GM18499 (cell line): ENCODE data around the gene PRELID3B.
"Not testable (repeated sequence)": the region's sequence is repeated elsewhere in the genome, so short reads cannot be mapped to it uniquely, and the experiment has no call there.

Experiments used
- ATAC-seq: cut with Tn5 transposase; IDR thresholded peaks from one replicate; pipeline ENCODE4 v1.9.1; 2021; ENCODE audit warnings: moderate number of reproducible peaks; ENCODE audit not compliant: insufficient read depth, unreplicated experiment

PRELID3B gene

DNA sequence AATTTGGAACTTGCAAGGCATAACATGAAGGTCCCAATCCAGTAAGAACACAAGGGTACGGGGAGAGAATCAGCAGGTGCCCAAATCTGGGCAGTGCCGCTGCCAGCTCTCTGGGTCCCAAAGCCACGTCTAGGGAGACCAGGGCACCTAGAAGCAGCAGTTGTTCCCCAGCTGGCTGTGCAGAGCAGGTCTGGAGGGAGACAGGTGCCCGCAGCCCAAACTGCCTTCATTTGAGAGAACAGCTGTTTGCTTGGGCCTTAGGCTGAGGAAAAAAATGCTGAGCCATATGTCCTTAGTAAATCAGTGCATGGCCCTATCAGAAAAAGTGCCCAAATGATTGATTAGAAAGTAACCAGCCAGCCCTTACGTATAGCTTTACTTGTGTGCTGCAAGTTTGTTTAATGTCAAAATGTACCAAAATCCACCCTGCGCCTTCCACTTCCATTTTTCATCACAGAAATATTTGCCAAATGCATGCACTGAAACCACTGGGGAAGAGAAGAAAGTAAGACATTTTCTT lies 9.1 kb upstream of the PRELID3B start:
- no peak for ATAC-seq

DNA sequence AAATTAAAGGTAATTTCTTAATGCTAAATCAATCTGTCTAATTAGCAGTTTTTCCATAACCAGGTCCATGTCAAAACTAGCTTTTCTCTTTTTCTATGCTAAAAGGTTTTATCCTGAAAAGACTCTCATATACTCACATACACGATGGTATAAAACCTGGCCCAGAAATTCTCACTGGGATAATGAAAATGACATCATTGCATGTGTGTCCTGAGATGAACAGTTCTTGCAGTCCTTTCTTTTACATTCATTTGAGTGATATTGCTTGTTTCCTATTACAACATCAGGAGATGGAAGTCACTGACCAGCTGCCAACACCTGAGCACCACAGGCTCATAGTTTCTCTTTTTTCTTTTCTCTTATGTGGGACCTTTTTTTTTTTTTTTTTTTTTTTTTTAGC lies 7.9 kb upstream of the PRELID3B start:
- no peak for ATAC-seq

DNA sequence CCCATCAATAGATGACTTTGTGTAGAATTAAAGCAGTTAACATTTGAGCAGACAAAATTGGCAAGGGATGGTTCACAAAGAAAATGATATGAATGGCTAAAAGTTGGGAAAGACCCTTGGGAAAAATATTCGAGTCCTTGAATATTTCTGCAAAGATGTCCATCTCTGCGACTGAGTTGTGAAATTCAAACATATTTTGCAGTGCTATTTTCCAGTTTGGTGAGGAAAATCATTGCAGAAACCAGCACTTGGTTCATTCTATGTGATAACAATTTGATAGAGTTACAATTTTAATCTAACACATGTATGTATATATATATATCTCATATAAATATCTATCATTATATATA lies 6.1 kb upstream of the PRELID3B start:
- ATAC-seq, result no peak

DNA sequence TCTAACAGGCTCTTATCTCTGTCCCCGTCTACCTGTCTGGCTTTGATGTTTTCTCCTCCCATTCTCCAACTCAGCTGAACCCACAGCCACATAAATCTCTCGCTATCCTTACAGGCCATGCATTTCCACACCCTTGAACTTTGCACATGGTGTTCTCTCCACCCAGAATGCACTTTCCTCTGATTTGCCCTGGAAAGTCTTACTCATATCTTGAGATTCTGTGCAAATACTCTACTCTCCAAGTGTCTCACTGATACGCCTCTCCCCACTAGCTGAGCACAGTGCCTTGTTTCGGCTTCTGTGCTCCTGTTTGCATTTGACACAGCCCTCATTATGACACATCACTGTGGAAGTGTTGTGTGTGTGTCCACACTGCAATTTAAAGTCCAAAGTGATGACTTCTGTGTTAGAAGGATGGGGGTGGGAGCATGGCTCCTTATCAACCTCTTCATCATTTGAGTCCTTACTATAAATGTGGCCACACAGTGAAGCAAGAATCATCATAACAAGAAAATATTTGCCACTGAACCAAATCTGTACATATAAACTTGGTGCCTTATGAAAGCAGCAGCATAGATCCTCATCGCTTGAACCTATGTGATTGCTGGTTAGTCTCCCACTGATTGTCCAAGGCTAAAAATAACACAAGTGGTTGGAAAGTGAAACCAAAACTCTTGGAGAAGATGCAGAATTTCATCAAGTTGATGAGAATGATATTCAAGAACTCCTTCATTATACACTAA lies 5.5 kb upstream of the PRELID3B start:
- no peak for ATAC-seq

DNA sequence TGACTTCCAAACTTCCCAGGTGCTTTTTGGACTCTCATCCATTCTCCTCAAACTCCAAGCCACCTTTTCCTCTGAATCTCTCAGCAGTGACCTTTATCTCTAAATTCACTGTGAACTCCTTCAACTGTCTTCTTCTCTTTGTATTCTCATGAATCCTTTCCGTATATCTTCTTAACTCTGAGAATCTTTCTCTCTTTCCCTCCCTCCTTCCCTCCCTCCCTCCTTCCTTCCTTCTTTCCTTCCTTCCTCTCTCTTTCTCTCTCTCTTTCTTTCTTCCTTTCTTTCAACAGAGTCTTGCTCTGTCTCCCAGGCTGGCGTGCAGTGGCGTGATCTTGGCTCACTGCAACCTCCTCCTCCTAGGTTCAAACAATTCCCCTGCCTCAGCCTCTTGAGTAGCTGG lies 4.3 kb upstream of the PRELID3B start:
- no peak for ATAC-seq

DNA sequence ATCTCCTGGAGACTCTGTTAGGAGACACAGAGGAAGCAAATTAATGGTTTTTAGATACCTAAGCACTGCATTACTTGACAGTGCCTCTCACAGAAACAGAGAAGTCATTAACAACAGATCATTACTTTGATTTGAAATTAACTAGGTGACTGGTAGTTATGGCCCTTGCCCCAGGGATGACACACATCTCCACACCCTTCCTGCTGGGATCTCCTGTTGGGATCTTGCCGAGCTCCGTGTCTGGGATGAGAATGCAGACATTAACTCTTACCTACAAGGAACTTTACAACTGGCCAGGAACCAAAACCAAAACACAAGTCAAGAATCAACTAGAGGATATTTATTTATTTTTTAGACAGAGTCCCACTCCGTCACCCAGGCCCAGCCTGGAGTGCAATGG lies 2.2 kb upstream of the PRELID3B start:
- ATAC-seq, result no peak

DNA sequence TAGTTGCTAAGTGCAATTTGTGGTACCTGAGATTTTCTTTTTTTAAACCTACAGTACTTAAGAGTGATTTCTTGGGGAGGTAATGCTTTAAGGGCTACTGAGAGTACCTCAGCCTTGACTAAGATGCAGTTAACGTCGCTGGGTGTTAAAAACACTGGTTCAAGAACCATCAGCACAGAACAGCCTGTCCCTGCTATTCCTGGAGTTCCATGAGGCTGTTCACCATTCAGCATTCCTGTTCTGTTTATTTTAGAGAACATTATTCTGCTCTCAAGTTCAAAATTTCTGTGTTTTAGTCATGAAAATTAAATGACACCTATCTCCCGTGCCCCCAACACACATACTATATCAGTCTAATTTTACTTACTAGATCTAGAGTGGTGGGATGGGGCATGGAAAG lies 1.7 kb upstream of the PRELID3B start:
- ATAC-seq, result no peak

DNA sequence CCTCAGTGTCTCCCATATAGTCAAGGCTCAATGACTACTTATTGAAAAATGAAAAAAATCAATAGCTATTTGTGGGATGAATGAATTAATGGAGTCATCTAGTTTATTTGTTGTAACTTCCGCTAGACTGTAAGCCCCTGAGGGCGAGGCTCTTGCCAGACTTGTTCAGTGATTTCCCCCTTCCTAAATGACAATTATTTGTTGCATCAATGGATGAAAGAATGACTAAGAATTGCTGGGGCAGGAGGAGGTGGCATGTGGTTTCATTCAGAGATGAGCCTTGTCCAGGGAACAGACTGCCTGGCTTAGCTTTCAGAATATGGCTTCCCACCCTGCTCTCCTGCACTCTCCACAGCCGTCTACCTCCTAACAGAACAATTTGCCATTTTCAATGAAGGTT lies 1.1 kb upstream of the PRELID3B start:
- no peak for ATAC-seq

DNA sequence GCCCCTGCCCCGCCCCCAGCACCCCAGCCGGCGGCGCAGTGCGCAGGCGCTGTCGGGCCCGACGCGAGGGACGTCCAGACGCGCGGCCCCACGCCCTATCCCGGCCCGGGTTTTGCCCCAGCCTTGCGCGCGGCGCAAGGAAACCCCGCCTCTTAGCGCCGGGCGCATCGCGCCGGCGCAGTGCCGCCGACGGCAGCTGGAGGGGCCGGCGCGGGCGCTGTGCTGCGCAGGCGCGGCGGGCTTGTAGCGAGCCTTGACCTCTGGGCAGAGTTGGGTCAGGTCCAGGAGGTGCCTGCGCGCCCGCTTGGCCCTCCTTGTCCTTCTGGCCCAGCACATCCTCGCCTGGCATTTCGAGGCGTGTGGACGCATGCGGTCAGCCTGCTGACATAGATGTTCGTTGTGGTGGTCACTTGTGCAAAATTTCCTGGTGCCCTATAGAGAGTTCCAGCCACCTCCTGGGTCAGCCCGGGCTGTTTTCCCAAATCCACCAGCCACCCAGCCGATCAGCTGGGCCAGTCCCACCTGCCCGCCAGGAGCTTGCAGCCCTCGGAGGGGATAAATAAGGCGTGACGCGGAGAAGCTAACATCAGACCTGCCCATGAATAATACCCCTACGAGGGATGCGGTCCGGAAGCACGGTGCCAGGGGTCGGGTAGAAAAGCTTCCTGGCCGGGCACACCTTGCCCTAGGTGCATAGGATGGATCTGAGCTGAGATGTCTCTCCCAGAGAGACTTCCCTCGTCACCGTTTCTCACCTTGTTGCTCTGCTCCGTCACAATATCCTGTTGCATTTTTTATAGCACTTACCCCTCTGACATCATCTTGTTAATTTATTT lies 428 bp upstream of the PRELID3B start:
- ATAC-seq, result peak; percentile 73

DNA sequence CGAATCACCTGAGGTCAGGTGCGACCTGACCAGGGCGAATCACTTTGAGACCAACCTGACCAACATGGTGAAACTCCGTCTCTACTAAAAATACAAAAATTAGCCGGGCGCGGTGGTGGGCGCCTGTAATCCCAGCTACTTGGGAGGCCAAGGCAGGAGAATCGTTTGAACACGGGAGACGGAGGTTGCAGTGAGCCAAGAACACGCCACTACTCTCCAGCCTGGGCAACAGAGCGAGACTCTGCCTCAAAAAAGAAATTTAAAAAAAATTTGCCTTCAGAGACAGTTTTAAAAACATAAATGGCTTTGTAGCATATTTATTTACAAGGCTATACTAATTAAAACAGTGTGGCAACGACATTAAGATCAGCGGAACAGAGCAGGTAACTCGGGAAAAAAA lies 1.1 kb downstream of the PRELID3B start:
- ATAC-seq, result not testable (repeated sequence)

DNA sequence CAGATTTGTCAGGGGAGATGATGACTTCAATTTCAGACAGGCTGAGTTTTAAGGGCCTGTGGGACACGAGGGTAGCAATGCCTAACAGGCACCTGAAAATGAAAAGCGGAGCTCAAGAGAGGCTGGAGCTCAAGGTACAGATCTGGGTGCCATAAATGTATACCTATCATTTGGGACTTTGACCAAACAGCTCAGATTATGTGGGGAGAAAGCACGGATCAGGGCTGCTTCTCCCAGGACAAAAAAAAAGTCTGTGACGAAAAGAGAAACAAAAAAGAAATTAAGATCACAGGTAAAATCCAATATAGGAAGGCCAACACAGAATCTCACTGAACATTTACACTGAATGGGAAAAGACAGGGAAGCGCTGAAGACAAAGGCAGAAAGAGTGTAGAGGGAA lies 1.9 kb downstream of the PRELID3B start:
- ATAC-seq, result no peak

DNA sequence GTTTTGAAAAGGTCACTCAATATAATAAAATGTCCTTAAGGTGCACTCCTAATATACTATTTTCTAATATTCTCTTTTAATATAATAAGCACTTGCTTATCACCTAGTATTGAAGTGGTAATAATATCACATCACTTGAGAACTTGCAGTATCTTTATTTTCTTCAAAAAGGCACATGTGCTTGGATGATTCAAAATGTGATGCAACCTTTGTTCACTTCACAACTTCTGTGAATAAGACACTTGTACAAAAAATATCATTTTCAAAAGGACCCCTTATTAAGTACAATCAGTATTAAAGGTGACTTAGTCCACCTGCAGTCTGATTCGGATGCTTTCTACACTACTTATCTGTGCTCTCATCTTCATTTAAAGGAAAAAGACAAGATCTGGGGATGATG lies 3.4 kb downstream of the PRELID3B start:
- no peak for ATAC-seq

DNA sequence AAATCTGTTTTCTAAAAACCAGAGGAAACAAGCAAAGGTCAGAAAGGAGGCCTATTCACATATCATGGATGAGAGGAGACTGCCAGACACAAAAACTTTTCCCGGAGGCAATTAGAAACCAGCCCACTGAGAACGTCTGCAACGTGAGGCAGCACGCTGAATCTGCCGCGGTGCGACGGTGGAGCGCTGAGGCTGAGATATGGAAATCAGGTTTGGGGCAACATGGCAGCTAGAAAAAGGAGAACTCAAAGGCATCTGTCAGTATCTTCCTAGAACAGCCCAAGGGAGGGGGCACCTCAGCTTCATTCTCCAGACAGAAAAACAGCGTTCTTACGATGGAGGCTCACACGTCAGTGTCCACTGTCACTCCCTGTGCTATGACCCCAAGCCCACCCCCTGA lies 5.2 kb downstream of the PRELID3B start:
- no peak for ATAC-seq

DNA sequence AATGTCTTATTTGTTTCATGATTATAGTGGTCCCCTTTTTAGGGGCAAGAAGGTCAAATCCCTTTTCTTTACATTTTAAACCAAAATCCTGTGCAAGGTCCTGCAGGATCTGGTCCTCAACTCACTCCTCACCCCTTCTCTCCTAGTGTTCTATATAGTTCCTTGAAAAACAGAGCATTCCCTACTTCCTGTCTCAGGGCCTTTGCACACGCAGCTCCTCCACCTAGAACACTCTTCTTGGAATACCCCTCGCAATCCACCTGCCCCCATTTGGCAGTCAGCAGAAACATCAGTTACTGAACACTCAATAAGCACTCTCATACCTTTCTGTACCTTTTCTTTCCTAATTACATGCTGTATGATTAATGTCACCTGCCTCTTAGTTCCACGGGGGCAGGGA lies 7.2 kb downstream of the PRELID3B start:
- ATAC-seq, result no peak

DNA sequence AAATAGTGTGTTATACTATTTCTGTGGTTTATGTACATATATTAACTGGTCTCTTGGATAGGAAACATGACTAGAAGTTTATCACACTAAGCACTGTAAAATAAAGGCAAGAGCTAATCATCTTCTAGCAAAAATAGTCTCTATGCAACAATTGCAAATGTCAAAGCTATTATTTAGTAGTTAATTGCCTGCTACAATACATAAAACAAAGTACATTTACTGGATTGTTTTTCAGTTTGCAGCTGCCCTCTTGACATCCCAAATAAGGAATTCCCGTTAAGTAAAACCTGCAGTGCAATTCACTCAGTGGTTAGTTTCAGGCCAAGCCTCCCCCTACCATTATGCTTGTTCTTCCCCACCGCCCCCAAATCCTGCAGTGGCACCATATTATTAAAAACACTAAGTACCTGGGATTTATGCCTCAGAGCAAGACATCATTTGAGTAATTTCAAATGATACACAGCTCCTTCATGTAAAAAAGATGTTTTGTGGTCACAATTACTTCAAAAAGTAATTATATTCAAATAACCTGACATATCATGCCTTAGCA lies 8.9 kb downstream of the PRELID3B start:
- ATAC-seq, result no peak

DNA sequence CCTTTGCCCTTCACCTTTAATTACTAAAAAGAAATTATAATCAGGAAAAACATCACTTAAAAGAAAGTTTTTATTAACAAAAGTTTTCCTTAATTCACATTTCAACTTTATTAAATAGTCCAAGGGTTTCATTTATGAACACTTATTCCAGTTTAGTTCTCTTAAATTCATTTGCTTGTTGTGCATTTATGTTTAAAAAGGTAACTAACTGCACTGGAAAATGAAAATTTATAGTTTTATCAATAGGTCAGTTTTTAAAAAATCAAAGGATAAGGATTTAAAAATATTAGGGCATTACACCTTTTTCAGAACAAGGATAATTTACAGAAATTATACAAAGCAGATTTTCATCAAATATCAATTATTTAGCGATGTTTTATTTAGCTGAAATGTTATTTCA lies 9.5 kb downstream of the PRELID3B start:
- ATAC-seq, result no peak

DNA sequence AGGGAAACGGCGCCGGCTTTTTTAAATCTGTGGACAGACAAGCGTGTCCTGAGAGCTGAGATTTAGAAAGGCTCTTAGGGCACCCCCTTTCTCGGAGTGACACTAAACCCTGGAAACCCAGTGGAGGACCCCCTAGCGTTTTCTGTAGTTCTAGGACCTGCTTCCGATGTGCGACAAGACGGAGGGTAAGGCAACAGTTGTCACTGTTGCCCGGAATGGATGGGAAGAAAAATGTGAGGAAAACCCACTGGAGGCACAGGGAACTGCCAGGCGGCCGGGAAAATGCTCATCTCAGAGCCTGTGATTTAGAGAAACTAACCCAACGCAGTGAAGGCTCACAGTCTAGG lies 9.9 kb downstream of the PRELID3B start:
- no peak for ATAC-seq

DNA sequence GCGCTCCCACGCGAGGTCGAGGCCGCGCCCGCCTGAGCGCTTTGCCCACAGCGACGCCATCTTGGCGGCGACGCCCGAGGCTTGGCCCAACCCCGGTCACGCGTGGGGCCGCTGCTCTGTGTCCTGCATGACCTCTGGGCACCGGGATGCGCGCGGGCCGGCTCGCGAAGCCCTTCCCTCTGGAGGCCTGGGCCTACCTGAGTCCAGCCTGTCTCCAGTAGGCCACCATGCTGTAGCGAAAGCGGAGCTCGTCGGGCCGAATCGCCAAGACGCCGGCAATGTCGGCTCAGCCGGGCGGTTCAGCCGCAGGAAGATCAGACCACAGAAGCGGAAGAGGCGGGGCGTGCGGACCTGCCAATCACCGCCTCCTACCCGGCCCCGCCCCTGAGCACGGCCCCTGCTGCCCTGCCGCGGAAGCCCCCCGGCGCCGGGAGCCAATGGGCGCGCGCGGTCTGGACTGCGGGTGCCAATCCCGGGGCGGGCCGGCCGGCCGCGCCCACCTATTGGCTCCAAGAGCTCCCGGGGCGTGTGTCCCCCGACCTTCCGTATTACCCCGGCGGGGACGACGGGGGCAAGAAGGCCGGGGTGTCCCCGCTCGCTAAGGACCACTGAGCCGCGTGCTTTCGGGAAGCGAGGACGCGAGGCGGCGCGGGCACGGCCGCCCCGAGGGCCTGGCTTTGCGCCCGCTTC lies 10.4 kb downstream of the PRELID3B start, which contains the start of gene ATP5F1E:
Gene ATP5F1E, minus strand, starts transcription at position 313 of the 690 bp plus-strand sequence. Its CDS starts 84 bp downstream, at position 229.
- ATAC-seq, result peak; percentile 76

DNA sequence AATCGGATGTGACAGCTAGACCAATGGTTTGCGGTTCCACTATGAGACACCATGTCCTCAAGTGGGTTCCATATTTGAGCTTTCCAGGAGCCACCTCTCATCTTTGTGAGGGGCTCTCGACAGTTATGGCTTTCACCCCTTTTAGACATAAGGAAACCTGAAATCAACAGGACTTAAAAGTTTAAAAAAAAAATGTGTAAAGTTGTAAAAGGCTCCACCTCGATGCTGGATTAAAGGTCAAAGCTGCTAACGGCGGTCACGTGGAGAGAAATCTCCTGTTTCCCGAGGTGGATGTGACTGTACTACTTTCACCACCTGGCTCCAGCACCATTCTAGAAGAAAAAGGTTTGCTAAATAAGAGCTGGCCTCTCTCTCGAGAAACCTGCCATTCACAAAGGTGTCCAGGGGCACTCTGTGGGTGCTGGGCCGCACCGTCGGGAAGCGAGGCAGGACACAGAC lies 11.0 kb downstream of the PRELID3B start:
- no peak for ATAC-seq

DNA sequence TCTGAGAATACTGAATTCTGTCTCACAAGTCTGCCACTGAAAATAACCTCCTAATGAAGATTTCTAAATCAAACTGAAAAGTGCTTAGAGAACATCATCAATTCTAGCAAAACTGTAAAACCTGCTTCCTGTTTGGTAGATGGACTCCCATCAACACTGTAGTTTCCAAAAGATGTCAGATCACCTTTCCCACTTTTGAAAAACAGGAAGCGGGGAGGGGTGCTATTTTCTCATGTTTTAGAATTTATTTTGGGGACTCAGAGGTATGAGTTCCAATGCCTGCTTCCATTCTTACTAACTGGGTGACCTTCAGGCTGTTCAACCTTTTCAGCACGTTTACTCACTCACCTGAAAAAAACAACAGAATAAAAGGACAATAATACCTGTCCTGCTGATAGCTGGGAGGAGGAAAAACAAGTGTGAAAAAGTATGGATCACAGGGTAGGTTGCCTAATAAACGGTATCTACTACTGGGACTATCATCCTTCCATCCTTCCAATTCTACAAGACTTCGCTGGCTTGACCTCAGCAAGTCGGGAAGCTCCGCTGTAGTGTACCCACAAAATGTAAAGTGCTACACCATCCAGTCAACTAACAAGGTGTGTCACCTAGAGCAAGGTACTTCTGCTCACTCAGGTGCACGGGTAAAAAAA lies 11.5 kb downstream of the PRELID3B start:
- ATAC-seq, result no peak
